NOMO-1 treated with DMSO at 0.1 percent for 48 hours (cell line): Measurements from ENCODE around the gene GOLGA1.

ENCODE experiments used
- DNase-seq: peaks from one replicate; lab custom pipeline; 2025; ENCODE audit not compliant: unreplicated experiment; lab: John Stamatoyannopoulos, UW

Gene GOLGA1

DNA sequence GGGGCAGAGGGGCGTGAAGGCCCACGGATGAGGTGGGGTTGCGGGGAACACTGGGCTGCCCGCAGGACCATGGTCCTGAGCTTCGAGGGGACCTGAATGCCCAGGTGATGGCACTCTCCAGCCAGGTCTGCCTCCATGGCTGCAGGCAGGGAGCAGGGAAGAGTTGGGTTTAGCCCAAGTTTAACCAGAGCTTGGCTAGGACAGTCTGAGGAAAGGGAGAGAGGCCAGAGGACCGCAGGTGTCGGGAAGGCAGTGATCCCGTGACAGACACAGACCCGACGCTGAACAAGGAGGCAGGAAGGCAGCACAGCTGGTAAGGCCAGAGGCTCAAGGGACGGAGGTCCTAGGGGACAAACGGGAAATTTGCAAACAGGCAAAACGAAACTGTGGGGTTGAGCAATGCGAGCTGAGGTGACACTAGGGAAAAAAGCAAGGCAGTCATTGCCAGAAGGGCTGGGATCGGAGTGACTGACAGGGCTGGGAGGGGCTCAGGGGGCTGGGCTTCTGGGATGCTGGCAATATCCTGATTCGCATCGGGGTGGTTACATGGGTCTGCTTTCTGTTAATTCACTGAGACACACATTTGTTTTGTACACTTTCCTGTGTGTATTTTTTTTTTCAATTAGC, 53.9 kb downstream of the GOLGA1 start:
- no peak for DNase-seq

DNA sequence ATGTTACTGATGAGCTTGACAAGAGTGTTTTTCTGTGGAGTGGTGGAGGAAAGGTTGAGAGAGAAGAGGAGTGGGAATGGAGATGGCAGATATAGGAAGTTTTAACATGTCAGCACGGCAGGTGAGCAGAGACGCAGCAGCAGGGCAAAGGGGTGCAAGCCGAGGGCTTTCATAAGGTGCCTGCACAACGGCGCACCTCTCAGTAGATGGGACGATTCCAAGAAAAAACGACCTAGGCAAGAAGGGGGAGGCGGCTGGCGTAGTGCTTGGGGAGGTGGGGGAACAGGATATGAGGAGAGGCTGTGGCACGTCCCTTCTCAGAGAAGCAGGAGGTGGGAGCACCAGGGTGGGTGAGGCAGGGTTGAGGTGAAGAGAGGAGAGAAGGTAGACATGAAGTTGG, 54.4 kb downstream of the GOLGA1 start:
- no peak for DNase-seq

DNA sequence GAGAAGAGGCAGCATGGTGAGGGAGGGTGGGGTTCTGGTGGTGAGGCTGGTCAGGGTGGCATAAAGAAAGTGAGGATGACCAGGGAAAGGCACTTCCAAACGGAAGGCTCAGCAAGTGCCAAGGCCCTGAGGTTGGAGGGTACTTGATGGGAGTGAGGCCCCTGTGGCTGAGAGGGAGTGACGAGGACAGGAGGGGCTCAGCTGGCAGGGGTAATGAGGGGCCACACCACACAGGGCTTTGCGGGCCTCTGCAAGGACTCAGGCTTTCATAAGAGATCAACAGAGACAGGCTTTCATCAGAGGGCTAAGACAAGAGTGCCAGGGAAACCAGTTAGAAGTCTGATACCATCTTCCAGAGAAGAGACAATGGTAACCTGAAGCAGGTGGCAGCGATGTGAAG, 55.3 kb downstream of the GOLGA1 start:
- no peak for DNase-seq

DNA sequence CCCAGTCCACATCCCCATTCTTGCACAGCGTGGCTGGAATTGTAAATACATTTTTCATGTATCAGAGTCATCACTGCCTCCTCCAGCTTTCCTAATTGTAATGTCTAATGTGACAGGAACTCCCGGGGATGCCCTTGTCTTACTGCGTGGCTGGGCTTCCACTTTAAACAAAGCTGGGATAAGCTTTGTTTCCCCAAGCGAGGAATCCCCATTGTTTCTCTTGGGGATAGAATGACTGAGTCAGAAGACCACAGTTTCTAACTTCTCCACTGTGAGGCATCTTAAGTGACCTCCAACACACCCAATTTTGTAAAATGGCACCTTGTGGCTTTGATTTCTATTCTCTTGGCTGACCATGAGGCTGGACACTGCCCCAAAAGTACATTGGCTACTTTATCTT, 56.5 kb downstream of the GOLGA1 start:
- DNase-seq: no peak

DNA sequence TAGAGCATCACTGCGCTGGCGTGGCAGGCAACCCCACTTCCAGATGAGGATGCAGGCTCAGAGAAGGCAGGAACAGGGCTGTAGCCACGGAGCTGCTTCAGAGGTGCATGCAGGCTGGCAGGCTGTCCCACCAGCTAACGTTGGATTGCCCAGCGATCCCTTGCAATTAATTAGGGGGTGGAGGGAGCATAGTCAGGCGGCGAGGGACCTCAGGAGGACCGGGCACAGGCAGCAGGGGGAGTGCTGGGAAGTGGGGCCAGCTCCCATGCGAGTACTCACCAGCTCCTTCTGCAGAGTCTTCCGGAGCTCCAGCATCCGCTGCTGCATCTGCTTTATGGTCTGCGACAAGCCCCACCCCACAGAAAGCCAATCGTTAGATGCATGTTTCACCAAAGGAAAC, 58.7 kb downstream of the GOLGA1 start:
- DNase-seq: no peak

DNA sequence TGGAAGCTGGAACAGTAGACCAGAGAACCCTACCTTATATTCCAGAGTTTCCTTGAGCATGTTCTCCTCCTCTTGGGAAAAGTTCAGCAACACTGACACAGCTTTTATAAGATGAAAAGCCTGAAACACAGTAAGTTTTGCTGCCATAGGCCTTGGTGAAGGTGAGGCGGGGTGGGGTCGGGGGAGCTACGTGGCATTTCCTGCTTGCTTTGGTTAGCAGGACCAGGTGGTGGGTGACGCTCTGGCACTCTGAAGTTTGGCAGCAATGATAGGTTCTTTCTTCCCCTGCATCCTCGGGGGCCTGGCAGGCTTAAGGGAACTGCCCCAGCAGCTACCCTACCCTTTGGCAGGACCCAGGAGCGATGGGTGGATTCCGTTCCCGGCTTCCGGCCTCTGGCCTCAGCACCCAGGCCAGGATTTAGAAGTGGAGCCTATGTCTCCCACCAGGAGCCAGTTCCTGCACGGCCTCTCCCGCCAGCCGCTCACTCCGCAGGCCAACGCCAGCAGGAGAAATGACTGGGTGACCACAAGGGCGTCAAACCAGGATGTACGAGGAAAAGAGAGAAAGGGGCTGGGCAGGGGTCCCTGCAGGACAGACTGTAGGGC, 59.6 kb downstream of the GOLGA1 start:
- no peak for DNase-seq

DNA sequence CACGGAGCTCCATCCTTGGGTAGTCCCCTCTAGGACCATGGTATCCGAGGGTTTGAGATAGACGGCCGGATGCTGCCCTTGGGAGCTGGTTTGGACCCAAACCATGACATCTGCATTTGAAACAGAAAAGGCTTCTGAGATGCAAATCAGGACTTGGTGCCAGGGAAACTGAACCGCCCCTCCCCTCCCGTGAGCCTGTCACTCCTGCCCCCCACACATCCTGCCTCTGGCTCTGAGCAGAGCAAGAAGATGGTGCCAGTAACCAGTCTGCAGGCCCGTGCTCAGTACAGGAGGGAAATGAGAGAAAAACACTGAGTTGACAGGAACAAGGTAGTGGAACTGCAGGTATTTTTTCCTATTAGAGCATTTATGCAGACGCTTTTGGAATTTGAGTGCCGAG, 60.4 kb downstream of the GOLGA1 start:
- no peak for DNase-seq

DNA sequence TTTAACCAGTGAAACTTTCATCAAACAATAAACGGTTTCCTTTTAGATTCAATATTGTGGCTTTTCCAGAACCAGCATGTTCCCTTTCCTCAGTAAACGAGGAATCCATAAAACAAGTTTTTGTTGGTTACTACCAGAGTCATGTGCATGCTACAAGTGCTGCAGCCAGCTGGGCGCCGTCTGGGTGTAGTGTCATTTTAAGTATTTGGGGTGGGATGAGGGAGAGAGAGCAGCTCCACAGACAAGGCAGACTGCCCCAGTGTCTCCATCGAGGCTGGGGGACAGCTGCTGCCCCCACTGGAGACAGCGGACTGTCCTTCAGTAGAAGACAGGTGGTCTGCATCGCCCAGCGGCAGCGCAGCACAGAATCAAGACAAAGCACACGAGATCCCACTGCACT, 61.7 kb downstream of the GOLGA1 start:
- no peak for DNase-seq

DNA sequence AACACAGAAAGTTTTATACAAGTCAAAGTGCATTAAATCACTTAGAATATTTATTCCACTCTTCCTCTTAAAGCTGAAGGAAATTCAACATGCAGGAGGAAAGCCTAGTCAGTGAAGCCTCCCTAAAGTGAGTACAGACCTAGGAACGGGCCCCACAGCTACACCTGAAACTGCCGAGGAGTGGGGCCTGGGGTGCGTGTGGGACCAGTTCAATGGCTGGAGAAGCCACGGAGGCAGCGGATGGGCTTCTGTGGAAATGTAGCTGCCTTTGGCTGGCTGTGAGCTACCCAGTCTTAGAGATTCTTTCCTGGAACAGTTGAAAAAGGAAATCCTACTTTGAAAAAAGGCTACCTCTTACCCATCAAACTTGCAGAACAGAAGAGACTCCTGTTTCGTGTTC, 62.4 kb downstream of the GOLGA1 start:
- DNase-seq: no peak

DNA sequence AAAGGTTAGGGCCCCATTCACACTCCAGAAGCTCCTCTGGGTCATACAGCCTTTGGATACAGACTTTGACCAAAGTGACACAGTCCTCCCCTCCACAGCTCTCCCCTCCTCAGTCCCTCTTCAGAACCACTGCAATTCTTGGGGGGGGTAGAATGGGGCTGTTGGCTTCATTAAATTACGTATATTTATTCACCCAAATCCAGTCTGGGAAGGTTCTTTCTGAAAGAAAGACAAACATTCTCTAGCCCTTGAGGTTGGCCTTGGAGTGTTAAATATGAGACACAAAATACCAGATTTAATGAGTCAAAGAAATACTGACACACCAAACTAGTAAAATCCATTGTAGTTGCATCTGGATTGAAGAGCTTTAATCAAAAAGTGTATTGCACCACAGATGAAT, 62.9 kb downstream of the GOLGA1 start:
- no peak for DNase-seq

DNA sequence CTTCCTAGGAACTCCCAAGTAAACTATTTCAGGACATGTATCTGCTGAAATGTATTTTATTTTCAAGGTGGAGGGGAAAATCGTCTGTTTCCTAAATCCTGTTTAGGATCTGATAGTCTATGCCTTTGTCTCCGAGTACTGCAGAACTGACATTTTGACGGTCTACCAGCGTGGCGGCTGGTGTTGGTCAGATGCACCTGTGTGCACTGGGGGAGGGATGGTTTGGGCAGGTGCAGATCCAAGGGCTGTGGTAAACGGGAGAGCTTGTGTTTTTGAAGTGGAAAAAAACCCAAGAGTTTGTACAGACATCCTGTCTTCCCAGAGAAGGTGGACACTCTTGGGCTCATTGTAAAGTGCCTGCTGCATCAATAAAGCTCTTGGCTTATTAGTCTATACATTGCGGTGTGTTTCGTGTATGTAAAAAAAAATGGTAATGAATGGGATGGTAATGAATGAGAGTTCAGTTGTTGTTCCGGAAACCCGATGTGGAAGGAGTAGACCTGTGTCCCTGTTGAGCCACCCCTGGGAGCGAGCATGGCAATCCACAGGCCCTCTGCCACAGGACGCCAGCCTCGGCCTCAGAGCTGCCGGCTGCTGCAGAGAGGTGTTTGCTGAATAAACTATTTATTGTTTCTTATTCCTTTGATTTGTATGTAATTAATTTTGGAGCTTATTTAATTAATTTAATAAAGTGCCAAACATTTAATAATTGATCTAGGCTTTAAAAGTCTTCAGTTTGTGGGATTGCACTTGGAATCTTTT, 63.7 kb downstream of the GOLGA1 start:
- no peak for DNase-seq

DNA sequence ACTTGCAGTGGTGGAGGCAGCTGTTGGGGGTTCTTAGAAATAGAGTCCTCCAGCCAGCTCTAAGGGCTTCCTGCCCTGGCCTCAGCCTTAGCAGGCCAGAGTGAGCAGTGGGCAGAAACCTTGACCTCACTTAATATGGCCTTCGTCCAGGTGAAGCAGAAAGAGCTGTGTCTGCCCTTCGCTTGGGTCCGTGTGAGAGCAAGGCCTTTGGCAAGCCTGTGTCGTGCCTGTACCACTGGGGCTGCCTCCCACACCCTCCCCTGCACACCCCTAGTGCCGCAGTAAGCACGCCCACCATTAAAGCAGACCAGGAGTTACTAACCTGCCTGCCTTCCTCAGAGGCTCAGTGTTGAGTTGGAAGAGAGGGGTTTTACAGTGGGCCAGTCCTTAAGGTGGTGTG, 65.4 kb downstream of the GOLGA1 start:
- DNase-seq: no peak

DNA sequence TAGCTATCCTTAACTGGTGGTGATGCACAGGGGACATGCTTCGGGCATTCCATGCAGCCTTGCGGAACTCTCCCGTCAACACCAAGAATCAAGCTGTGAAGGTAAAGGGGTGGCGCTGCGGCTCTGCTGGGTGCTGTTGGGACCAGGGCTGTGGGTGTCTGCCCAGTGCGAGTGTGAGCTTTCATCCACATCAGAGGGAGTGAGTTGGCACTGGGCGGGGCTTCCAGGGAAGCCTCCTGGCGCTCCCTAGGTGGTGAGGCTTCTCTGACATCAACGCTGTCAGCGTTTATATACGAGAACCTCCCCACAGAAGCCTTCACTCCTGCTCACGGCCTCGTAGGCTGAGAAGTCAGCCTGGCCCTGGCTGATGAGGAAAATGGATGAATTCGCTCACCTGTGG, 67.2 kb downstream of the GOLGA1 start:
- no peak for DNase-seq

DNA sequence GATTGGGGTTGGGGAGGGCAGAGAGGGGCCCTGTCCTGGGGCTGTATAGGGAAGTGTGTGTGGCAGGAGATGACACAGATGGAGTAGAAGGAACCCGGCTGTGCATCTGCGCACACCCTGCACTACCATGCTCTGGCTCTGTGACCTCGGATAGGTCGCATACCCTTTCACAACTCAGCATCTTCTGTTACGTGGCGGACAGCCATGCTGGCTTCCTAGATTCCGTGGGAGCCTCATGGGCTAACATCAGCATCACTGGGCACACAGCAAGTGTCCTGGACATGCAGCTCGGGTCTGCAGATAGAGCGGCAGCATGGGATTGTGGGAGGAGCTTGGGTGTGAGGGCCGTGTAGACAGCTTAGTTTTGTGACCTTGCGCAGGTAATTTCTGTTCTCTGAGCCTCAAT, 69.7 kb downstream of the GOLGA1 start:
- DNase-seq: no peak

DNA sequence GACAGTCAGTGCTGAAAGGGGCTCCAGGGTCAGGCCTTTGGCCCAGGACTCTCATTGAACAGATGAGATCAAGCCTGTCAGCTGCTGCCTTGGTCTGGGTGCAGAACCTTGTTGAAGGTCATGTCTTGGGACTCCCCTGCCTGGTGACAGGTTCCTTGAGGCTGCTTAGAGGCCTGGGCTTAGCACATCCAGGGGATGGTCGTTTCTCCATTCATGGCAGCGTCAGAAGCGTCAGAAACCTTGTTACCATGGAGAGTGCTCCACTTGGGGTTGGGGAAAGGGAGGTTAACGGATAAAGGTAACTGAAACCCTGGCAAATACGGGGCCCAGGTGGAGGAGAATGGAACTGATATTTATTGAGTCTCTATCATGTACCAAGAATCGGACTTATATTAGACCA, 70.2 kb downstream of the GOLGA1 start:
- DNase-seq: no peak

DNA sequence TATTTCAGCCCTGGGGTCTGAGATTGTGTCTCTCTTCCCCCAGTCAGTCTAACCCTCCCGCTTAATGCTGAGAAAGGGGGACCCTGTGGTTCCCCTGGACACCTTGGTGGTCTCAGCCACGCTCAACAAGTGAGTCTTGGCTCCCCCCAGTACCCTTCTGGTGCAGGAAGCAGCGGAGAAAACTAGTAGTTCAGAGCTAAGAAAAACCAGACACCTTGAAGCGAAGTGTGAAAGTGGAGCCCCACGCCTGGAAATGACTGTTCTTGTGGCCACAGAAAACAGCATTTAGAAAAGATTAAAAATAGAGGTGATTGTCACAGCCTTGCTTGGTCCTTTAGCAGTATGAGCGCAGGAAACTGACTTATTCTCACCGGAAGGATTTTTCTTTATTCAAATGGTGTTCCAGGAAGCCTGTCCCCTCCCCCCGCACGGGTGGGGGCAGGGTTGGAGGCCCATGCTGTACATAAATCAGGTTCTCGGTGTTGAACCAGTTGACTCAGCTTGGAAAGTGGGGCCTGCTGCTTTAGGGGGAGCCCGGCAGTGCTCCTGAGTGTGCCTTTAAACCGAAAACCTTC, 70.8 kb downstream of the GOLGA1 start:
- DNase-seq: peak; percentile 25

DNA sequence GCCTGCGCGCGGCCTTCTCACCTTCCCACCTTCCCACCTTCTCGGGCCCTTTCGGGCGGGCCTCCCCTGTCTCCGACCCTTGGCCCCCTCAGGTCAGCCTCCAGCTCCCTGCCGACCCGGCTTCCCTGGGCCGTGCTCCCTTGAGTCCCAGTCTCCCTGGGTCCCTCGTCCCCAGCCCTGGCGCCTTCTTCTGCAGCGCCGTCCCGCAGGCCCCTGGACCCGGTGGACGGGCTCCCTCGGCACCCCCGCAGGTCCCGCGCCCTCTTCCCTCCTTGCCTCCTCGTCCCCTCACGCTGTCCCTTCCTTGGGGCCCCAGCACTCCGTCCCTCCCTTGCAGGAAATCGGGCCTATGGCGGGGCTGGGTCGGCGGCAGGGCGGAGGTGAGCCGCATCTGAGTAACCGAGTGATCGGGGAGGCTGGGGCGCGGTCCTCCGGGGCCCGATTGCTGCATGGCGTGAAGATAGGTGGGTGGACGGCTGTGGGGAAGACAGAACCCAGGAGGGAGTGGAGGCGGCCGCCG, 71.4 kb downstream of the GOLGA1 start:
- DNase-seq: no peak

DNA sequence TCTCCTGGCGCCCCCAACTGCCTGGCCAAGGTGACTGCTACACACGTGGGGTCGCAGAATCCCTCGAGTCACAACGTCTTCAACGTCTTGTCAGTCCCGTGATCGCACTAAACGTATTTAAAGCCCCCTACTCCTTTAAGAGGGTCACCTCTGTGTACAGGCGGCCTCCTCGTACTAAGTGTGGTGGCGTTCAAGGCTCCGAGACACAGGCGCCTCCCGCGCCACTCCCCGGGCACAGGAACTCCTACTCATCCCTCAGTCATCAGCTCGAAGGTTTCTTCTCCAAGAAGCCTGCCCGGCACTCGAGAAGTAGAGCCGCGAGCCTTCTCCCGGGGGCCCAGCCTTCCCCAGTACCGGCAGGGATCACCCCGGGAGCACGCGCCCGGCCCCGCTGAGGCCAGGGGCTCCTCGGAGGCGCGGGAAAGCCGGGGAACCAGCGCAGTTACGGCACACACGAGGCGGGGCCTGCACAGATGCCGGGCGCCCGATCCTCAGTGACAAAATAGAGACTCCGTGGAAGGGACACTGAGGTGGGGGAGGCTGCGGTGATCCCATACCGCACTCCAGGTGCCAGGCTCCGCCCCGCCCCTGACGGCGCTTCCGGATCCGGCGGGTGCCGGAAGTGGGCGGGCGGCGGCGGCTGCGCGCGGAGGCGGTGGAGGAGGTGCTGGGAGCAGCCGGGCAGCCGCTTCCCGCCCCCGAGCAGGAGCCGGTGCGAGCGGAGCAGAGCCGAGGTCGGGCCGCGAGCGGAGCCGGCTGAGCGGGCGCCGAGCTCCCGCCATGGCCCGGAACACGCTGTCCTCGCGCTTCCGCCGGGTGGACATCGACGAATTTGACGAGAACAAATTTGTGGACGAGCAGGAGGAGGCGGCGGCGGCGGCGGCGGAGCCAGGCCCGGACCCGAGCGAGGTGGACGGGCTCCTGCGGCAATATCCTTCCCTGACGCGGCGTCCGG, 72.1 kb downstream of the GOLGA1 start:
- DNase-seq: peak; percentile 82

DNA sequence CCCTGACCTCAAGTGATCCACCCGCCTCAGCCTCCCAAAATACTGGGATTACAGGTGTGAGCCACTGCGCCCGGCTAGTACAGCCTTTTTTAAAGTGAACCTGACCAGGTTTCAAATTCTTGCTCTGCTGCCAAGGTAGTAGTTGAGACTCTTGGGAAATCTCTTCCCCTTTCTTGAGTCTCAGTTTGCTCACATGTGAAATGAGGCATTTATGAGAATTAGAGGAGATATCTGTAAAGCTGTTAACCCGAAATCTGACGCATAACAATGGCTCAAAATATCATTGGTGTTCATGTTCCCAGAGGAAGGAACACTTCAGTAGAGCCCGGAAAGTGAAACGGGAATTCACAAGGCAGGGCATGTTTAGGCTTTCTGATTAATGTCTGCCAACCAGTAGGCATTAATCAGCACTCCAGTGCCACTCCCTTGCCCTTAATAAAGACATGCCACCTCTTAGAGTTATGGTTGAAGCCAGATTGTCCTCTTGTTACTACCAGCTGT, 77.5 kb downstream of the GOLGA1 start:
- DNase-seq: no peak

DNA sequence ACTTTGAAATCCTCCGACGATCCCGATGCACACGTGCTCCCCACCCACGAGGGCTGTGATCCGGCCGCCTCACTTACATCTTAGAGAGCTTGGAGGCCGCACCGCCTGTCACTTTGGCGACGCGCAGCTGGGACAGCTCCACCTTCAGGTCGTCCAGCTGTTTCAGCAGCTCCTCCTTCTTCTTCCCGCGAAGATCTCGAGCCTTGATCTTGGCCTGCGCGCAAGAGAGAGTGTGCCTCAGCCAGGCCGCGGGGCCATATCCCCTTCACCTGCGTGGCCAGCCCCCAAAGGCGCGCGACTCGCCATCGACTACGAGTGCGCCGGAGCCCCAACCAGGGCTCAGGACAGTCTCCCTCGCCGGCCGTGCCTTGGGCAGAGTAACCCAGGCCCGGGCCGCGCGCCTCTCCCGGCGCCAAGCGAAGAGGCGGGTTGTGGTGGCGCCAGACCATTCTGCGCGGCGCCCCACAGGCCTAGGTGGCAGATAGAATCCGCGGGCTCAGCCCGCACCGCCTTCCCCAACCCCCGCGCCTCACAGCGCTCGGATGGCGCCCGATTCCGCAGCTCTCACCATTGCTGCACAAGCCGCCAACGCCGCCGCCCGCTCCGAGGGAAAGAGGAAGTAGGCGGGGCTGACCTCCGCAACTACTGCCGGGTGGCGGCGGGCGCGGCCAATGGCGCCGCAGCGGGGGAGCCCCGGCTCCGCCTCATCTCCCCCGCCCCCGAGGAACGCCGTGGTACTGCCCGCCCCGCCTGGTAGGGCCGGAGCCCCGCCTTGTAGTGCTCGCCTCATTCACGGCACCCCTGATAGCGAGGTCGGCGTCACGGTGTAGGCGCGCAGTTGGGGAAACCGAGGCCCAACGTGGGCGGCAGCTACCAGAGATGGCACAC, 79.3 kb downstream of the GOLGA1 start, which contains the start of the genes ARPC5L and RPL35:
Gene ARPC5L (plus strand): TSS at position 789 of the 888 bp plus-strand sequence. CDS start 7,161 bp downstream, outside the sequence.
Gene RPL35 (minus strand): TSS at position 616 of the 888 bp plus-strand sequence. CDS start 45 bp downstream, at position 571.
- DNase-seq: peak; percentile 93
